Esophagus squamous epithelium (tissue), 5 donors: ENCODE results near the gene TUBA4A. TPM values are rescaled to one million over a fixed set of nuclear protein-coding genes. Genes with fewer than 3 reads are reported as not detected.
A peak's percentile ranks its signal among the peaks of the same experiment; 100 is the strongest.

Experiments
- DNase-seq: peaks from one replicate; lab custom pipeline; 2025; lab: John Stamatoyannopoulos, UW
- H3K27ac ChIP-seq, 4 donors: fragments of 200-600 bp; sonication (generic); one replicate each; pipeline ENCODE4 v1.5.1; 2016 to 2019; ENCODE audit warnings: mild to moderate bottlenecking in 1 of 4
- H3K27me3 ChIP-seq, 4 donors: fragments of 200-600 bp; sonication (generic); 1 replicate in 3 of 4; 2 replicates in 1 of 4; pipeline versions ENCODE4 v1.5.1 to v1.6.0; 2017 to 2021; ENCODE audit warnings: antibody characterized with exemption in 1 of 4
- H3K36me3 ChIP-seq, 3 donors: fragments of 200-600 bp; sonication (generic); one replicate each; pipeline ENCODE4 v1.5.1; 2016 to 2019
- H3K4me1 ChIP-seq, 3 donors: fragments of 200-600 bp; sonication (generic); one replicate each; pipeline ENCODE4 v1.5.1; 2017 to 2019
- H3K4me3 ChIP-seq, 4 donors: fragments of 200-600 bp; sonication (generic); 1 replicate in 3 of 4; 2 replicates in 1 of 4; pipeline ENCODE4 v1.5.1; 2016 to 2019; ENCODE audit warnings: mild to moderate bottlenecking in 2 of 4, moderate library complexity in 1 of 4
- H3K9me3 ChIP-seq, 3 donors: fragments of 200-600 bp; sonication (generic); one replicate each; pipeline ENCODE4 v1.5.1; 2016 to 2019
- POLR2A ChIP-seq, 4 donors: fragments of 450-650 bp; IDR thresholded peaks; one replicate each; pipeline ENCODE4 v1.6.1; 2017; ENCODE audit warnings: antibody characterized with exemption in 4 of 4, mild to moderate bottlenecking in 4 of 4, moderate library complexity in 3 of 4
- WGBS, 2 donors: methylation state at CpG; one replicate each; pipeline ENCODE4 v1.1.5; 2018; 5-methylcytosine and 5-hydroxymethylcytosine counted together
- intact Hi-C: fragments of 100-400 bp; cut with DNase I; formaldehyde crosslinking; loops from one replicate; pipeline ENCODE4 v1.15.0; 2022
- total RNA-seq, 4 donors: library from RNA; depleted of rRNA; stranded (reverse); fragments of >200 nt; gene quantifications; one replicate each; pipeline ENCODE4 v1.1.0, GENCODE V29; 2016
- TF ChIP-seq, protein P1 (sequence below), 6 experiments: fragments of 450-650 bp in 4 of 6; fragments of 200-600 bp in 2 of 6; sonication (generic) in 2 of 6; IDR thresholded peaks; one replicate each; pipeline ENCODE4 v1.5.1; 2016 to 2019; ENCODE audit warnings: antibody characterized with exemption in 6 of 6, mild to moderate bottlenecking in 4 of 6, moderate library complexity in 4 of 6
- donor health status: DM: yes; HTN: yes; CAD: no.

Gene TUBA4A
- total RNA-seq, 4 donors from 2014 or later = 104 to 258 (median 169) TPM

- 71 to 79% methylated on average over 8 to 15 of the region's 18 CpGs for WGBS, 2 donors
- Histone ChIP-seq H3K27me3 (no peaks in the 10 kb centered on the region), H3K27ac (peak overlapping the region in 2 of 4 donors; percentile 21 to 97), H3K4me1 (peaks cover 12 to 34% (median 14%) of the 10 kb centered on the region in 3 donors), H3K36me3 (peaks cover 26 to 65% (median 29%) of the 10 kb centered on the region in 3 donors), H3K4me3 (no peak overlapping the region), H3K9me3 (no peaks in the 10 kb centered on the region)
- no peak for DNase-seq
- TF ChIP-seq POLR2A (IDR thresholded peaks at IDR 0.05) = no peak
- TF ChIP-seq, protein P1, sequence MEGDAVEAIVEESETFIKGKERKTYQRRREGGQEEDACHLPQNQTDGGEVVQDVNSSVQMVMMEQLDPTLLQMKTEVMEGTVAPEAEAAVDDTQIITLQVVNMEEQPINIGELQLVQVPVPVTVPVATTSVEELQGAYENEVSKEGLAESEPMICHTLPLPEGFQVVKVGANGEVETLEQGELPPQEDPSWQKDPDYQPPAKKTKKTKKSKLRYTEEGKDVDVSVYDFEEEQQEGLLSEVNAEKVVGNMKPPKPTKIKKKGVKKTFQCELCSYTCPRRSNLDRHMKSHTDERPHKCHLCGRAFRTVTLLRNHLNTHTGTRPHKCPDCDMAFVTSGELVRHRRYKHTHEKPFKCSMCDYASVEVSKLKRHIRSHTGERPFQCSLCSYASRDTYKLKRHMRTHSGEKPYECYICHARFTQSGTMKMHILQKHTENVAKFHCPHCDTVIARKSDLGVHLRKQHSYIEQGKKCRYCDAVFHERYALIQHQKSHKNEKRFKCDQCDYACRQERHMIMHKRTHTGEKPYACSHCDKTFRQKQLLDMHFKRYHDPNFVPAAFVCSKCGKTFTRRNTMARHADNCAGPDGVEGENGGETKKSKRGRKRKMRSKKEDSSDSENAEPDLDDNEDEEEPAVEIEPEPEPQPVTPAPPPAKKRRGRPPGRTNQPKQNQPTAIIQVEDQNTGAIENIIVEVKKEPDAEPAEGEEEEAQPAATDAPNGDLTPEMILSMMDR (IDR thresholded peaks at IDR 0.05) = no peak
- intact Hi-C loops = loop anchor here (10.0 kb wide), 1 partner anchor 45 kb away; the partner anchor contains the start of gene NHEJ1
These were observed 44.2 kb downstream of the TUBA4A start for GRCh38 chr2:219209236-219210195.

DNA sequence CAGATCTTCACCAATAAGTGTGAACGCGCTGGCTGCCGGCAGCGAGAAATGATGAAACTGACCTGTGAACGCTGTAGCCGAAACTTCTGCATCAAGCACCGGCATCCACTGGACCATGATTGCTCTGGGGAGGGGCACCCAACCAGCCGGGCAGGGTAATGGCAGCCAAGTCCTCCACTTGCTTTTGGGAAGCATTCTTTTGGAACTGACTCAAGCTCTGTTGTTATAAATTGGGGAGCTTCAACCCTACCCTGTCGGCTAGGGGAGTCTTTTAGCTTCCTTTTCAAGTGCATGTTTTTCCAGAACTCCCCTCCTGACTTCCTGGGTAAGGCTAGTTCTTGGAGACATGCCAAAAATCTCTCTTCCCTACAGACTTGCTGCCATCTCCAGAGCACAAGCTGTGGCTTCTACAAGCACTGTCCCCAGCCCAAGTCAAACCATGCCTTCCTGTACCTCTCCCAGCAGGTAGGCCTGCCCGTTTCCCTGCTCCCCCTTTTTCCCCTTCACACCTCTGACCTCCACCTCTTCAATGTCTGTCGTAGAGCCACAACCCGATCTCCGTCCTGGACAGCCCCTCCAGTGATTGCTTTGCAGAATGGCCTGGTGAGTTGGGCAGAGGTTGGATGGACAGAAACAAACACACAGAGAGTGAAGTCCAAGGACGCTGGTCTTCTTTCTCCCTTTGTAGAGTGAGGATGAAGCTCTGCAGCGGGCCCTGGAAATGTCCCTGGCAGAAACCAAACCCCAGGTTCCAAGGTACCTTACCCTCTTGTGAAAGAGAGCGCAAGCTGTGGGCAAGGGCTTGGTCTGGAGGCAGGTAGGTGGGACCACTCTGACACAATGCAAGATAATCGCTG, 45.6 kb downstream of the TUBA4A start:
- WGBS, 2 donors = 54 to 62% methylated on average over 15 to 16 of the region's 17 CpGs
- peaks cover 15 to 50% (median 24%) of the 10 kb centered on the region in 3 donors for H3K36me3 ChIP-seq
- H3K4me3 ChIP-seq = peak overlapping the region; percentile 70 to 83 (median 73)
- H3K4me1 ChIP-seq = peaks cover 12 to 34% (median 14%) of the 10 kb centered on the region in 3 donors
- no peaks in the 10 kb centered on the region for H3K9me3 ChIP-seq
- H3K27ac ChIP-seq = peak overlapping the region; percentile 93 to 99 (median 97)
- intact Hi-C loops = no loop called here
- DNase-seq = no peak
- H3K27me3 ChIP-seq = no peaks in the 10 kb centered on the region
- TF ChIP-seq, protein P1 (IDR thresholded peaks at IDR 0.05) = no peak
- TF ChIP-seq POLR2A (IDR thresholded peaks at IDR 0.05) = no peak

GRCh38 chr2:219207134-219207883, 46.4 kb downstream of the TUBA4A start:
- intact Hi-C loops = no loop called here
- 5 to 22% methylated on average over 9 to 17 of the region's 22 CpGs for WGBS, 2 donors
- H3K4me1 ChIP-seq = peaks cover 12 to 34% (median 14%) of the 10 kb centered on the region in 3 donors
- no peak for DNase-seq
- H3K9me3 ChIP-seq = no peaks in the 10 kb centered on the region
- H3K27me3 ChIP-seq = no peaks in the 10 kb centered on the region
- H3K36me3 ChIP-seq = peaks cover 9 to 42% (median 24%) of the 10 kb centered on the region in 3 donors
- peak overlapping the region; percentile 93 to 99 (median 97) for H3K27ac ChIP-seq
- peak overlapping the region; percentile 70 to 83 (median 73) for H3K4me3 ChIP-seq
- TF ChIP-seq POLR2A (IDR thresholded peaks at IDR 0.05) = no peak
- TF ChIP-seq, protein P1 (IDR thresholded peaks at IDR 0.05) = no peak

DNA sequence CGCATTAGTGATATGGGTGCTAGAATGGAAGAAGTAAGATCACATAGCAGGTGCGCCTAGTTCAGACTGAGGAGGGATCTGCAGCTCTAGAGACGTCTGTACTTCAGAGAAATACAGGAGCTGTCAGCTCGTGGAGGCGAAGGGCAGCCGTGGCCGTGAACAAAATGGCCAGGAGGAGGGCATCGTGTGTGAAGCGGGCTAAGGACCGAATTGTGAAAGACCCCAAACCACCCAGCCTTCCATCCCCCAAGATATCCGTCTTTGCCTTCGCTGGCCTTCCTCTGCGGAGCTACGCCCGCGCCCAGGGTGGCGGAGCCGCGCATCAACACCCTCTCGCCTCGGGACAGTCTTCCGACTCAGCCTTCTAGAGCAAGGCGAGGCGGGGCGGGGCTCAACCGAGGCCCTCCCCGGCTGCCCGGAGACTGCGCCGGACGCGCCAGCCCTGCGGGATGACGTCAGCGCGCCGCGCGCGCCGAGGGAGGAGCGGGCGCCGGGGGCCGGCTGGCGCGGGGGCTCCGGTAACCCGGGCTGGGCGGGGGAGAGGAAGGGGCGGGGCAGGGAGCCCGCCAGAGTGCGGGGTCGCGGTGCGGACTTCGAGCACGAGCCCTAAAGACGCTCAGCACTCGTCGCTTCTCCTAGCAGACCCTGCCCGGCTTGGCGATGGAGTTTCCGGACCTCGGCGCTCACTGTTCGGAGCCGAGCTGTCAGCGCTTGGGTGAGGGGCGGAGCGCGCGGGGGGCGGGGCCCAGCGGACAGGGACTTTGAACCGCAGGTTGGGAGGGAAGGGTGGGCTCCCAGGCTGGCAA, 47.2 kb downstream of the TUBA4A start, which contains the start of gene ZFAND2B:
Gene ZFAND2B, plus strand, starts transcription at position 455 of the 806 bp plus-strand sequence. Its CDS starts 206 bp downstream, at position 661.
- Histone ChIP-seq H3K4me1 (peaks cover 12 to 34% (median 14%) of the 10 kb centered on the region in 3 donors), H3K9me3 (no peaks in the 10 kb centered on the region), H3K27ac (peak within 1 kb of the TSS; percentile 93 to 99 (median 97)), H3K36me3 (peaks cover 6 to 37% (median 24%) of the 10 kb centered on the region in 3 donors), H3K27me3 (no peaks in the 10 kb centered on the region), H3K4me3 (peak within 1 kb of the TSS; percentile 70 to 83 (median 73))
- TF ChIP-seq, protein P1 (IDR thresholded peaks at IDR 0.05) = peak in 3 of 6 experiments; percentile 31 to 50 (median 42)
- peak in 3 of 4 donors; percentile 92 to 97 (median 95) for TF ChIP-seq POLR2A (IDR thresholded peaks at IDR 0.05)
- intact Hi-C loops = no loop called here
- 0 to 1% methylated on average over 6 to 10 of the region's 76 CpGs for WGBS, 2 donors
- DNase-seq = peak; percentile 82
